ENCODE measurements around the gene CD101. TPM values are rescaled to one million over a fixed set of nuclear protein-coding genes. Genes with fewer than 3 reads are reported as not detected.

Gene CD101
- polyA plus RNA-seq, 3 donors: 27.2 to 101 (median 54.7) TPM

GRCh38 chr1:116981521-116982037 is 20.0 kb upstream of the CD101 start:
- Mint-ChIP-seq H3K27ac (no peak overlapping the region), H3K27me3 (ENCODE audit: low read depth in 3 of 3) (peaks cover 0 to 9% (median 5%) of the 10 kb centered on the region in 3 donors), H3K36me3 (no peaks in the 10 kb centered on the region), H3K4me1 (peaks cover 10% of the 10 kb centered on the region), H3K9me3 (peaks cover 0 to 4% (median 0%) of the 10 kb centered on the region in 7 donors), H3K4me3 (no peak overlapping the region)
- Histone ChIP-seq H2AFZ (ENCODE audit: insufficient read depth, low read depth, low read length, poor library complexity, severe bottlenecking) (no peak overlapping the region), H3K79me2 (ENCODE audit: insufficient read depth, low read length) (no peaks in the 10 kb centered on the region), H3K27ac (ENCODE audit: low read depth in 1 of 2, low read length in 2 of 2) (no peak overlapping the region), H3K9me3 (replicated peaks in 1 of 2; ENCODE audit: control insufficient read depth in 1 of 2, insufficient read depth in 1 of 2, low read length in 2 of 2) (no peaks in the 10 kb centered on the region), H3K36me3 (replicated peaks in 1 of 2; ENCODE audit: control insufficient read depth in 1 of 2, insufficient read depth in 2 of 2, low read length in 2 of 2) (no peaks in the 10 kb centered on the region), H3K4me2 (replicated peaks; ENCODE audit: extremely low read depth, low read length, poor library complexity, severe bottlenecking) (no peak overlapping the region), H3K4me3 (replicated peaks in 1 of 3; ENCODE audit: low read depth in 2 of 3, low read length in 3 of 3) (no peak overlapping the region), H3K9ac (ENCODE audit: insufficient read depth, low read length, poor library complexity, severe bottlenecking) (no peak overlapping the region), H4K20me1 (ENCODE audit: insufficient read depth, low read length) (no peaks in the 10 kb centered on the region), H3K27me3 (ENCODE audit: control insufficient read depth in 2 of 2, insufficient read depth in 2 of 2, low read length in 2 of 2) (no peaks in the 10 kb centered on the region), H3K4me1 (ENCODE audit: control insufficient read depth in 1 of 2, insufficient read depth in 2 of 2, low read length in 2 of 2) (peaks cover 3 to 4% of the 10 kb centered on the region in 2 donors)
- intact Hi-C loops (cut with micrococcal nuclease): loop anchor here in 1 of 2 donors (10.0 kb wide), 1 partner anchor 73 kb away; no protein-coding TSS in a partner anchor
- no peak for DNase-seq
- 100% methylated on average over 2 of the region's 2 CpGs for WGBS (ENCODE audit: insufficient coverage)
- TF ChIP-seq CTCF (IDR thresholded peaks at IDR 0.05): no peak

- no peak overlapping the region for H3K9ac ChIP-seq (ENCODE audit: insufficient read depth, low read length, poor library complexity, severe bottlenecking)
- H3K36me3 ChIP-seq (replicated peaks in 1 of 2; ENCODE audit: control insufficient read depth in 1 of 2, insufficient read depth in 2 of 2, low read length in 2 of 2): no peaks in the 10 kb centered on the region
- peaks cover 0 to 3% (median 0%) of the 10 kb centered on the region in 7 donors for H3K9me3 Mint-ChIP-seq
- H4K20me1 ChIP-seq (ENCODE audit: insufficient read depth, low read length): no peaks in the 10 kb centered on the region
- no peak overlapping the region for H3K27ac ChIP-seq (ENCODE audit: low read depth in 1 of 2, low read length in 2 of 2)
- 100% methylated on average over 6 of the region's 9 CpGs for WGBS (ENCODE audit: insufficient coverage)
- H3K36me3 Mint-ChIP-seq: no peaks in the 10 kb centered on the region
- H3K4me3 Mint-ChIP-seq: no peak overlapping the region
- DNase-seq: no peak
- H3K4me3 ChIP-seq (replicated peaks in 1 of 3; ENCODE audit: low read depth in 2 of 3, low read length in 3 of 3): no peak overlapping the region
- no peak overlapping the region for H3K27ac Mint-ChIP-seq
- no peak overlapping the region for H3K4me2 ChIP-seq (replicated peaks; ENCODE audit: extremely low read depth, low read length, poor library complexity, severe bottlenecking)
- no peaks in the 10 kb centered on the region for H3K79me2 ChIP-seq (ENCODE audit: insufficient read depth, low read length)
- no peak overlapping the region for H2AFZ ChIP-seq (ENCODE audit: insufficient read depth, low read depth, low read length, poor library complexity, severe bottlenecking)
- intact Hi-C loops (cut with micrococcal nuclease): loop anchor here in 1 of 2 donors (10.0 kb wide), 1 partner anchor 72 kb away; no protein-coding TSS in a partner anchor
- H3K27me3 Mint-ChIP-seq (ENCODE audit: low read depth in 3 of 3): peaks cover 0 to 11% (median 1%) of the 10 kb centered on the region in 3 donors
- H3K4me1 ChIP-seq (ENCODE audit: control insufficient read depth in 1 of 2, insufficient read depth in 2 of 2, low read length in 2 of 2): peaks cover 4 to 12% of the 10 kb centered on the region in 2 donors
- H3K27me3 ChIP-seq (ENCODE audit: control insufficient read depth in 2 of 2, insufficient read depth in 2 of 2, low read length in 2 of 2): no peaks in the 10 kb centered on the region
- no peaks in the 10 kb centered on the region for H3K9me3 ChIP-seq (replicated peaks in 1 of 2; ENCODE audit: control insufficient read depth in 1 of 2, insufficient read depth in 1 of 2, low read length in 2 of 2)
- H3K4me1 Mint-ChIP-seq: peaks cover 18% of the 10 kb centered on the region
- TF ChIP-seq CTCF (IDR thresholded peaks at IDR 0.05): no peak
These were observed 19.1 kb upstream of the CD101 start for GRCh38 chr1:116982319-116983004.

All from CD14-positive monocyte (primary cell).